ENCODE results near the gene DCAF10.
"Not testable (repeated sequence)": the region's sequence is repeated elsewhere in the genome, so short reads cannot be mapped to it uniquely, and the experiment has no call there.

DCAF10 gene

GRCh38 chr9:37908698-37909186 lies 108.1 kb downstream of the DCAF10 start:
- no peak for DNase-seq

- no peak for DNase-seq
Measured at GRCh38 chr9:37909326-37909725, 108.7 kb downstream of the DCAF10 start.

GRCh38 chr9:37909836-37910235 lies 109.2 kb downstream of the DCAF10 start:
- DNase-seq: not testable (repeated sequence)

- DNase-seq: no peak
Measured at GRCh38 chr9:37910271-37910670, 109.7 kb downstream of the DCAF10 start.

- DNase-seq: no peak
Measured at GRCh38 chr9:37911271-37911681, 110.7 kb downstream of the DCAF10 start.

GRCh38 chr9:37913480-37914153 lies 113.0 kb downstream of the DCAF10 start:
- DNase-seq: peak; percentile 72

GRCh38 chr9:37914154-37914551 lies 113.6 kb downstream of the DCAF10 start:
- no peak for DNase-seq

GRCh38 chr9:37914701-37915358 lies 114.2 kb downstream of the DCAF10 start:
- DNase-seq: no peak

- DNase-seq: no peak
Measured at GRCh38 chr9:37915911-37916470, 115.4 kb downstream of the DCAF10 start.

- DNase-seq: no peak
Measured at GRCh38 chr9:37916471-37917312, 116.1 kb downstream of the DCAF10 start.

All from right kidney (tissue), 1 donor.